HG03066 (cell line): ENCODE measurements around the gene TTC21A.
"Not testable (repeated sequence)": the region's sequence is repeated elsewhere in the genome, so short reads cannot be mapped to it uniquely, and the experiment has no call there.

ENCODE experiments used
- ATAC-seq: cut with Tn5 transposase; IDR thresholded peaks from one replicate; pipeline ENCODE4 v1.9.1; 2021; ENCODE audit warnings: low read depth; ENCODE audit not compliant: unreplicated experiment

The TTC21A gene, protein sequence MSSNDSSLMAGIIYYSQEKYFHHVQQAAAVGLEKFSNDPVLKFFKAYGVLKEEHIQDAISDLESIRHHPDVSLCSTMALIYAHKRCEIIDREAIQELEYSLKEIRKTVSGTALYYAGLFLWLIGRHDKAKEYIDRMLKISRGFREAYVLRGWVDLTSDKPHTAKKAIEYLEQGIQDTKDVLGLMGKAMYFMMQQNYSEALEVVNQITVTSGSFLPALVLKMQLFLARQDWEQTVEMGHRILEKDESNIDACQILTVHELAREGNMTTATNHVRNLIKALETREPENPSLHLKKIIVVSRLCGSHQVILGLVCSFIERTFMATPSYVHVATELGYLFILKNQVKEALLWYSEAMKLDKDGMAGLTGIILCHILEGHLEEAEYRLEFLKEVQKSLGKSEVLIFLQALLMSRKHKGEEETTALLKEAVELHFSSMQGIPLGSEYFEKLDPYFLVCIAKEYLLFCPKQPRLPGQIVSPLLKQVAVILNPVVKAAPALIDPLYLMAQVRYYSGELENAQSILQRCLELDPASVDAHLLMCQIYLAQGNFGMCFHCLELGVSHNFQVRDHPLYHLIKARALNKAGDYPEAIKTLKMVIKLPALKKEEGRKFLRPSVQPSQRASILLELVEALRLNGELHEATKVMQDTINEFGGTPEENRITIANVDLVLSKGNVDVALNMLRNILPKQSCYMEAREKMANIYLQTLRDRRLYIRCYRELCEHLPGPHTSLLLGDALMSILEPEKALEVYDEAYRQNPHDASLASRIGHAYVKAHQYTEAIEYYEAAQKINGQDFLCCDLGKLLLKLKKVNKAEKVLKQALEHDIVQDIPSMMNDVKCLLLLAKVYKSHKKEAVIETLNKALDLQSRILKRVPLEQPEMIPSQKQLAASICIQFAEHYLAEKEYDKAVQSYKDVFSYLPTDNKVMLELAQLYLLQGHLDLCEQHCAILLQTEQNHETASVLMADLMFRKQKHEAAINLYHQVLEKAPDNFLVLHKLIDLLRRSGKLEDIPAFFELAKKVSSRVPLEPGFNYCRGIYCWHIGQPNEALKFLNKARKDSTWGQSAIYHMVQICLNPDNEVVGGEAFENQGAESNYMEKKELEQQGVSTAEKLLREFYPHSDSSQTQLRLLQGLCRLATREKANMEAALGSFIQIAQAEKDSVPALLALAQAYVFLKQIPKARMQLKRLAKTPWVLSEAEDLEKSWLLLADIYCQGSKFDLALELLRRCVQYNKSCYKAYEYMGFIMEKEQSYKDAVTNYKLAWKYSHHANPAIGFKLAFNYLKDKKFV (N-terminal part only)

DNA sequence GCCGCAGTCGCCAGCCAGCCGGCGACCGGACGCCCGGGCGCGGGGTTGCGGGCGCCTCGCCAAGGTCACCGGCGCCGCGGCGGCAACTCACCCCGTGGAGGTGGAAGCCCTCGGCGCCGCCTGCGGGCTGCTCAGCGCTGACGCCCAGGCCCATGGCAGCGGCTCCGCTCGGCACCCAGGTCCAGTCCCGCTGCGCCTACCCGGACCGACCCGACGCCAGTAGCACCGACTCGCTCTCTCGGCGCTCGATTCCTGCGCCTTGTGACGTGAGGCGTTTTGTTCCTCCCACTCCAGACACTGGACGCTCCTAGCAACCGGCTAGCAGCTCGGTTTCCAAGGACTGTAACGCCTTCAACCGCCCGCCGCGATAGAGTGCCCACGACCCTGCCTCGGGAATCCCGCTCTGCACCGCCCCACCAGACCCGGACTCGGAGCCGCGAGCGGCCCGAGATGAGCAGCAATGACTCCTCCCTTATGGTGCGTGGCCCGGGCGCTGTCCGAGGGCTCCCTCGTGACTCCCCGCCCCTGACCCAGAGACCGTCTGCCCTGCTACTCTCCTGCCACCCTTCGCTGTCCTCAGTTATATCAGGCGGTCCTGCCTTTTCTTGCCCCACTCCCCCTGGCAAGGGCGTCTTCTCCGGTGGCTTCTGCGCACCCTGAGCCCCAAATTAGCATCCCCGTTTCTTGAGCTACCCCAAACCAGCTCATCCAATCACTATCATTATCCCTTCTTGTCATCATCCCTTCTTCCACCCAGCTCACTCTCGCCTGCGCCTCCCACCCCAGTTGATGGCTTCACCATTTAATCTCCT lies at the start of gene TTC21A, which contains the start of gene GORASP1:
Gene TTC21A (plus strand): TSS at position 293 of the 812 bp plus-strand sequence. CDS start 158 bp downstream, at position 451.
Gene GORASP1 (minus strand): TSS at position 240 of the 812 bp plus-strand sequence. CDS start 86 bp downstream, at position 154.
- peak; percentile 45 for ATAC-seq

DNA sequence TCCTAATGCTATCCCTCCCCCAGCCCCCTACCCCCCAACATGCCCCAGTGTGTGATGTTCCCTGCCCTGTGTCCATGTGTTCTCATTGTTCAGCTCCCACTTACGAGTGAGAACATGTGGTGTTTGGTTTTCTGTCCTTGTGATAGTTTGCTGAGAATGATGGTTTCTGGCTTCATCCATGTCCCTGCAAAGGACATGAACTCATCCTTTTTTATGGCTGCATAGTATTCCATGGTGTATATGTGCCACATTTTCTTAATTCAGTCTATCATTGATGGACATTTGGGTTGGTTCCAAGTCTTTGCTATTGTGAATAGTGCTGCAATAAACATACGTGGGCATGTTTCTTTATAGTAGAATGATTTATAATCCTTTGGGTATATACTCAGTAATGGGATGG lies 46.3 kb upstream of the TTC21A start:
- not testable (repeated sequence) for ATAC-seq

DNA sequence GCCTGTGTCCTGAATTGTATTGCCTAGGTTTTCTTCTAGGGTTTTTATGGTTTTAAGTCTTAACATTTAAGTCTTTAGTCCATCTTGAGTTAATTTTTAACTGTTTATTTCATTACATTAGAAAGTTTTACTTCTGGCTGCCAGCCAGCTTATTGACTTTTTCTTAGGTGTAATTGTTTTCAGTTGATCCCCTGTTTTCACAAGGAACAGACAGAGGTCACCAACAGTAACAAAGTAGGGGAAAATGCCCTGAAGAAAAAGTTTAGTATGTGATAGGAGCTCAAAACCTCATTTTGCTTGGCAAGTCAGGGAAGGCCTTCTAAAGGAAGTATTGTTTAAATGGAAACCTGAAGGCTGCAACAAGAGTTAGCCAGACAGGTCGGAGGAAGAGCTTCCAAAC lies 45.3 kb upstream of the TTC21A start:
- ATAC-seq = no peak

DNA sequence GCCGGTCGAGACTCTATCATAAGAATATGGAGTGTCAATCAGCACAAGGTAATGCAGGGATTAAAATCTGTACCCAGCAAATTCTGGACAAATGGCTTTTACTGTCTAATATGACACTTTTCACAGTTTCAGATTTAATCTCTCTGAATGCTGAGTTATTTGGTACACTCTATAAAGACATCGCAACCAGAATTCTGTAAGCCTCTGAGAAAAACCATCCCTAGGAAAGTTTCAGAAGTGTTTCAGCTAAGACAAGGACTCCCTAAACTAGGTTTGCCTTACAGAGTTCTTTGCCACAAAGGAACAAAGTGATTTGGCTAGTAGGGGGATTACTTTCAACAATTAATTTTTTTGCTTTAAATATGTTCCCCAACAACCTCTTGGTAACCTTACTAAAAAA lies 44.3 kb upstream of the TTC21A start:
- ATAC-seq = no peak

DNA sequence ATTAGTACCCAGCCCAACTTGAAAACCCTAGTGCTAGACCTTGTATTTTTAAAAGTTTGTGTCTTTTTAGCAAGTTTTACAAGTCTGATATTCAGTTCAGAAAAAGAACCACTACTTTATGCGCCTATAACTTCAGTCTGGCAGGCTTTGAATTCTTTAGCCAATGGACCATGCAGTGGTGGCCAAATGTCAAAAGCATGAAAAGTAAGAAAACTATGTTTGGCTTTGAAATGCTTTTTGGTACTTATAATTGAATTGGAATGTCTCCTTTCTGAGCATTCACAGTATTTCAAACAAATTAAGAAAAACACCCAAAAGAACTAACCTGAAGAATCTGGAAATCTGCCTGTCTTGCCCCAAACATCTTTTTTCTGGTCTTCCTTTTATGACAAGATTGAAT lies 42.8 kb upstream of the TTC21A start:
- ATAC-seq = no peak

DNA sequence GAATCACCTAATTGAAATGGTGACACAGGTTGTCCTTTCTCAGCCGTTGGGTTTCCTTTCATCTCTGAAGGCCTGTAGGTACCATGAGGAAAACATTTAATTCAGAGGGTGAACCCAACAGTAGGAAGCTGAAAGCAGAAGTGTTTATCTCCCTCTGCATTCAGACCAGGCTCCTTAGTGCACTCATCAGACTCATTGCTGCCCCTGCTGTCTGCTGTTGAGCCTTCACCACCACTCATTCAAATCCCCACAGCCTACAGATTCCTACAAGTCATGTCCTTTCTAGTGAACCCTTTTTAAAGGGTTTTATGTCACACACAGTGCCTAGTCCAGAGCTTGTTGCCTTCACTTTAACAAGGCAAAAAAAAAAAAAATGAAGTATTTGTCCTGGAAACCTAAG lies 42.3 kb upstream of the TTC21A start:
- ATAC-seq = peak; percentile 93

DNA sequence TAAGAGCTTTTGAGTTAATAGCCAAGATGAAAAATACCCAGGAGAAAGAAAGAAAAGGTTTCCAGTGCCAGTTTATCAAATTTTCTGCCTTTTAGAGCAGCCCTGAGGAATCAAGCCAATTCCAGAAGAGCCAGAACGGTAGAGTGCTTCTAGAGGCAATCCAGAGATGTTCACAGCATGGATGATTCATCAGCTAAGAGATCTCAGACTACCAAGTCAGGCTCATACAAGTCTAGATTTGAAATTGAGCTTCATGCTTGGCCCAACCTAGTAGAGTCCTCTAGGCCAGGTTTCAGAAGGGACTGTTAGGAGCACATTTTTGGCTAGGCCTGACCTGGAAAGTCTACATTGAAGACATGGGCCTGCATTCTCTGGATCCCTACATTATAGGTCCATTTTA lies 40.2 kb upstream of the TTC21A start:
- no peak for ATAC-seq

DNA sequence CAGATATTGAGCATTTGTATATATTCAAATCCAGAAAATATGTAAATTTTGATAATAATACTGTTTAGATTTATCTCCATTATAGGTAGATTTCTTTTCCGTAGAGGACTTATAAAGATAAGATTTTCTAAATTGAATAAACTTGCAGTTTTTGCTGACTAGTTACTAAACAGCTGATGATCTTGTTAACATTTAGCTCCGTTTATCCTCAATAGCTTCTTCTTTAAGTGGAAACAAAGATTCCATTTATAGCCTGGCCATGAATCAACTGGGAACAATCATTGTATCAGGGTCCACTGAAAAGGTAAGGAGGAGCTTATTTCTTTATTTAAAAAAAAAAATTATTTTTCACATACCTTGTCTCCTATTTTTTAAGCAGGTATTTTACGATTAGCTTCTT lies 38.9 kb upstream of the TTC21A start:
- no peak for ATAC-seq

DNA sequence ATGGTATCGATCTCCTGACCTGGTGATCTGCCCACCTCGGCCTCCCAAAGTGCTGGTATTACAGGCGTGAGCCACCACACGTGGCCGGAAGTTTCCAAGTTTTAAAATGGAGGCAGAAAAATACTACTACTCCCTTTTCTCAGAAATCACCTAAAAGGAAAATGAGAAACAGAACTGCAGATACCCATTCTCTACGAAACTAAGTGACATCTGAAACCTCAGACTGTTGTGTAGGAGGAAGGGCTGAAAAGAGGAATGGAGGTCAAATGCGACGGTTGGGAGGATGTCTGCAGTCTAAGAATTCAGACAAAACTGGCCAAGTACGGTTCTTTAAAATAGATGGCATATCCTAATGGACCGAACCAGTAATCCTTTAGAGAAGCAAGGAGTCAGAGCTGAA lies 31.6 kb upstream of the TTC21A start:
- ATAC-seq = no peak

DNA sequence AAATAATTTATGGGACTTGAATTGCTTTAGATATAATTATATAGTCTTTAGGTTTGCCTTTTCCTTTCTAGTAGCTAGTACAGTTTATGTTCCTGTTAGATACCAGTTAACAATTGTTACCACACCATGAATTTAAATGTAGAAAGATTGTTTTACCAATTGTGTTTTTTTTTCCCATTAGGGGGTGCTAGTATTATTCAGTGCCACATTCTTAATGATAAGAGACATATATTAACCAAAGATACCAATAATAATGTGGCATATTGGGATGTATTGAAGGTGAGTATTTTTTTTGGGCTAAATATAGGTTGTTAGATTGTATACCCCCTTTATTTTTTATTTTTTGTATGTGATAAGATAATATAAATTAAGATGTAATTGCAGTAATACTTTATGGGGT lies 27.9 kb upstream of the TTC21A start:
- no peak for ATAC-seq

DNA sequence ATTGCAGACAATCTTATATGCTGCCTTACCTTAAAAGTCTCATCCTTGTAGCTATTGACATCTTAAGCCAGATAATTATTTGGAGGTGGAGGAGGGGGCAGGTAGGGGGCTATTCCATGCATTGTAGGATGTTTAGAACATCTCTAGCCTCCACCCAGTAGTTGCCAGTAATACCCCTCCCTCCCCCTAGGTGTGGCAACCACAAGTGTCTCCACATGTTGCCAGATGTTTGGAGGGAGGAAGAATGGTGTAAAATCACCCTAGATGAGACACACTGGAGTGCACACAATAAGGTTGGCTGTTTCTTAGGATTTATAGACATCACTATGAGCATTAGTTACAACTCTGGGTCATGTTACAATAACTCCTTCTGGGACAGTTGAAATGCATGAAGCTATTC lies 27.5 kb upstream of the TTC21A start:
- no peak for ATAC-seq

DNA sequence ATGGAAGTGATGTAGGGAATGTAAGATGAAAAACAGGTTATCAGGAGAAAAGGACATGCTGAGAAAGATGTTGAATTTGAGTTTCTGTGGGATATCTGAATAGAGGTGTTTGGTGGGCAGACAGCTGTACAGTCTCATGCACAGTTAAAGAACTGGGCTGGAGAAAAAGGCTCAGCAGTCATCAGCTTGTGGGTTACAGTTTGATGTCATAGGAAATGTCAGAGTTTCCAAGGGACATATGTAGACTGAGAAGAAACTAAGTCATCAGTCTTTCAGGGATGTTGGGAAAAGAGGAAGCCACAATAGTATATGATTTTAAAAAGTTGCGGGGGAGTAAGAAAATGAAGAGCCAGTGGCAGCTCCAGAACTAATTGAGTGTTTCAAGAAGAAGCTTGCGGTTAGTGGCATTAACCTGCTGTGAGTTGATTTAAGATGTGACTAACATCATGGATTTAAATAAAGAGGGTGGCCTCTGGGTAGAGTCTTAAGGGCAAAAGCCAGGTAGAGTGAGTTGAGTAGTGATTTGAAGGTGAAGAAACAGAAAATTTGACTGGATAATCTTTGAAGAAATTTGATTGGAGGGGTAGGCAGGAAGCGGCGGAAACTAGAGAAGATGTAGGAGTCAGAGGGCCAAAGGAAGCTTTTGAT lies 24.7 kb upstream of the TTC21A start:
- ATAC-seq = no peak

DNA sequence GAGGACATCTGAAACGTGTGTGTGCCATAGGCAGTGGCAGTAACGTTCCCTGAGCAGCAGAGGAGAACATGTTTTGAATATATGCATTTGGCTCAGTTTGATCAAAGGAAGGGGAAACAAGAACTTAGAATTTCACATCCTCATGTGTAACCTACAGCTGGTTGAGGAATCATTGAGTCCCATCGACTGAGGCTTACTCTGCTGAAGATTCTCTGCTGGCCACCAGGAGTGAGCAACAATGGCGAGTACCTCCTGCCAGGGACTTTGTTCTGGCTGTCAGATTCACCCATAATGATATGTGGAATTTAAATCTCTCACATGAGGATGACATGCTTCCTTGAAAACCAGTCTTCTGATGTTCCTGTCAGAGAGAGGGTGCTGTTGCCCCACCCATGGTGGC lies 21.3 kb upstream of the TTC21A start:
- ATAC-seq = no peak

DNA sequence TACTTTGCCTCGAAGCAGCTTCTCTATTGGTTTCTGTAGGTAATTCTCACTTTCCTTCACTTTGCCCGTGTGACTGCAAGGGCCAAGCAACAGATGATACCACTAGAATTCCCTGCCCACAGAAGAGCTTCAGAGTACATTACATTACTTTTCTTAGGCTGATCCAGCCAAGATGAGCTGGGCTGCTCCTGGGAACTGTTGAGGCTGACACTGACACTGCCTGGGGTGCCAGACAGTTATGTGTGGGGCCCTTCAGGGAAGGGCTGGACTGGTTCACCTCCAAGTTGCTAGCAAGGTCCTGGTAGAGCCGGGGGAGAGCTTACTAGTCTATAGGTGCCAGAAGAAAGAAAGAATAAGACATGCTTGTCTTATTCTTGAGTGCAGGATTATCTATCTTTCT lies 19.0 kb upstream of the TTC21A start:
- ATAC-seq = no peak

DNA sequence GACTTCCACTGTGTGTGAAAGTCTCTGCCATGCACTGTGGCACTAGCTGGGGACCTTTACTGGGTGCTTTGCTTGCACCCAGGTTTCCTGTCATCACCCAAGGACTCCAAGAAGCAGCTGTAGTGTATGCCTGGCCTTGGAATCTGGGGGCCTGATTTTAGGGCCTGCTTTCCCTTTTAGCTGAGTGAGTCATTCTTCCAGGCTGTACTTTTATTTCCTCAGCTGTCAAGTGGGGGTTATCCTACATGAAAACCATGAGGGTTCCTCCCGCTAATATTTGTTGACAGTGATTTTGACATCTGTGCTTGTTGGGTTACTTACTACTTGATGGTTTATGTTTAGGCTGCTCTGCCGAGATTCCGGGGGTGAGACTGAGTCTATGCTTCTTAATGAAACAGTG lies 18.6 kb upstream of the TTC21A start:
- no peak for ATAC-seq

DNA sequence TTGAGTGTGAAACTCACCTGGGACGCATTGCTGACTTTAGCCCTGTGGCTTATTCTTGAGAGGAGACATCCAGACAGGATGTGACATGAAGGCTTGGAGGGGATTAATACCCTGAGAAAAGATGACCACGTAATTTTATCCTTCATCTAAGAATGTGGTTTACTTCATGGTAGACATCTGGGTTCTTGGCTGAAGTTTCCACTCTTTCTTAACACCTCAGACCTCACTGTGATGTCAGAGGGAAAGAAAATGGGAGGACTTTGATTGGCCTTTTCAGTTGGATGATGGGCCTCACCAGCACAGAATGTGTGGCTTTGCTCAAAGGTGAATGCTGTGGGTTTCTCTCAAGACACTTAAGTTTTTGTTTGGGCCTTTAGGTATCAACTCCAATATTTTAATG lies 16.6 kb upstream of the TTC21A start:
- ATAC-seq = no peak

DNA sequence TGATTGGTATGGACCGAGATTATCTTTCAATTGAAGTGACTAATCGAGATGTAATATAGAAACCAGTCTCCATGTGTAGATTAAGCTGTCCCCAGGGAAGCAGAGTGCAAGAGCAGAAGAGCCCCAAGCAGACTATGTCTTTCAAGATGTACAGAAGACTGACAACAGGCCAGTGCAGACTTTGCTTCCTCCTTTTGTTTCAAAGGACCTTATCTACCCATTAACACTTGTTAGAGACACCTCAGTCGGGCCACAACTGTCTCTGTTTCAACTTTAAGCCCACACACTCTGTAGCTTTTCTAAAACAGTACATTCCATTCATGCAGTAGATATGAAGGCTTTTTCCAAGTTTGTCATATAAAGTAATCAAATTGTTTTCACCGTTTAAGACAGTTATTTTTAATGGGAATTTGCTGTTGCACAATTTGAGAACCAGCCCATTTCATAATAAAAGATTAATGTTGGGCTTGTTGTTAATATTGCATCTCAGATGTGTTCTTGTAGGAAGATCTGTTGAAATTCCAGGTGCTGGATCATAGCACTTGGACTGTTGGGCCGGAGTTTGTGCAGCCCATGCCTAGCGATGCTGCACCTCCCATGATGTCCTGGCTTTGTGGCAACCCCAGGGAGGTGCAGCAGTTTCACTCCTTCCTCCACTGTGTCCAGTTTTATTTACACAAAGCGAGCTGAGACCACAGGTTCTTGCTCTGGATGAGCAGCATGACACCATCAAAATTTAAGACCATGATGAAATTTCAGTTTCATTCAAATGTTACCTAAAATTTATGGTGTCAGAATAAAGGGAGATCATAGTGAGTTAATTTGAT lies 12.4 kb upstream of the TTC21A start:
- ATAC-seq = no peak

DNA sequence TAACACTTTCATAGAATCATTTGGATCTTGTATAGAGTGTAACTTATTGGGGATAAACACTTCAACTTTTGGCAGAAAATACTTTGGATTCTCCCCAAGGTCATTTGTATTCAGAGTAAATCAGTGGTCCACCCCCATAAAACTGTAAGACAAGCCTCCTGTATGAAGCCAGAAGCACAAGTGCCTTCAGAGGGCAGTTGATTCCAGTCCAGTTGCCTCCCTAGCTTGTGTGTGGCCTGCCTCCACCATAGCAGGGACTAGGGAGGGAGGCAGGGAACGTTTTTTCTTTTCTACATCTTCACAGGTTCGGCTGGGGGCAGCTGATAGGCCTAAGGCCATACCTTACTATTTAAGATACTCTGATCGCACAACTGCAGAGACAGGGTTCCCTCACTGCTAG lies 11.7 kb upstream of the TTC21A start:
- no peak for ATAC-seq

DNA sequence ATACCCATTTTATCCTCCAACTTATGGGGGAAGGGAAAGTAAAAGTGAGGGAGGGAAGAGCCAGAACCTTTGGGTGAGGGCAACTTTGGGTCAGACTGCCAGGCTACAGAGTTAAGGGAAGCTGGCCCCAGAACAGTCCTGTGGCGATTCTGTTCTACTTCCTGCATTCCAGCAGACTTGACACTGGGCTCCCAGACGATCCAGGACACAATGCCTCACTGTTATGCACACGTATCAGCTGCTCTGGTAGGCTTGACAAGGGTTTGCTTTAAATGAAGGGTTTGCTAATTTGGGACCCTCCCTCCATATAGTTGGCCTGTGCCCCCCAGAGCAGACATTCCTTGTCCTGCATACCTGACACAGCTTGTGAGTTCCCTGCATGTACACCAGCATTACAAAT lies 10.7 kb upstream of the TTC21A start:
- ATAC-seq = no peak
